Activated CD8-positive, alpha-beta memory T cell treated with anti-CD3 and anti-CD28 coated beads for 48 hours (primary cell): ENCODE results near the gene PTPRN2.
"Not testable (repeated sequence)": the region's sequence is repeated elsewhere in the genome, so short reads cannot be mapped to it uniquely, and the experiment has no call there.

Experiments
- DNase-seq, 3 experiments: peaks; one replicate each; pipeline ENCODE4 v3.0.0-alpha.2; 2020; ENCODE audit warnings: low read depth in 2 of 3, low spot score in 2 of 3

Gene PTPRN2

DNA sequence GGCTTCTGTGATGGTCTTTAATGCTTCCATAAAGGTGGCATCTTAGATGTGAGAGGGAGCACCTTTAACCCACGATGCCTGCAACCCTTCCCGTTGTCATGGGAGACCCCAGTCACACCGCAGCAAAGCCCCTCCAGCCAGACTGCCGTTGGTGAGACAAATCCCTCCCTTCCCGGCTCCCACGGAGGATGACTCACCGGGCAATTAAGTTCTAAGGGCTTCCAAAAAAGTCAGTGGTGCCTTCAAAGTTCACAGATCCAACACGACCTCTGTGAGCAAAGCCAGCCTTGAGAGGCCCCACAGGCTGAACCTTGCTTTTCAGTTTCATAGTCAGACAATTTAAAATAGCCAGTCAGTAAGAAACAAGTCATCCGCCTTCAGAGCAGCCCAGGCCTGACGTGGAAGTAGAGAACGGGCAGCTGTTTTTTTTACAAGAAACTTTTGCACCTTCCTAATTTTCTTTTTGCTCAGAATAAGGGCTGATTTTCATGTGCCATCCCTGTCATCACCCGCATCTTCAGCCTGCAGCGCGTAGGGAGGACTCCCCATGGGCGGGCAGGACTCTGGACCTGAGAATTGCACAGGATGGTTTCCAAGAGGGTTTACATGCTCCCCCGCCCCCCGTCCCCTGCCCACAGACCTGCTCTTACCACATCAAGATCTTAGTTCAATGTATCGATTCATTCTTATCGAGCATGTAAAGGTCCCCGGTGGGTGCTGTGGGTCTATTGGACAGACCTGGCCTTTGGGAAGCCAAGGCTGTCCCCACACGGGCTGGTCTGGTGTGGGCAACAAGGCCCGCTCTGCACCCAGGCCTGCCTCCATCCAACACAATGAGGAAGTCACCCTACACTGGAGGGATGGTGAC lies 916.9 kb downstream of the PTPRN2 start:
- DNase-seq, result no peak

DNA sequence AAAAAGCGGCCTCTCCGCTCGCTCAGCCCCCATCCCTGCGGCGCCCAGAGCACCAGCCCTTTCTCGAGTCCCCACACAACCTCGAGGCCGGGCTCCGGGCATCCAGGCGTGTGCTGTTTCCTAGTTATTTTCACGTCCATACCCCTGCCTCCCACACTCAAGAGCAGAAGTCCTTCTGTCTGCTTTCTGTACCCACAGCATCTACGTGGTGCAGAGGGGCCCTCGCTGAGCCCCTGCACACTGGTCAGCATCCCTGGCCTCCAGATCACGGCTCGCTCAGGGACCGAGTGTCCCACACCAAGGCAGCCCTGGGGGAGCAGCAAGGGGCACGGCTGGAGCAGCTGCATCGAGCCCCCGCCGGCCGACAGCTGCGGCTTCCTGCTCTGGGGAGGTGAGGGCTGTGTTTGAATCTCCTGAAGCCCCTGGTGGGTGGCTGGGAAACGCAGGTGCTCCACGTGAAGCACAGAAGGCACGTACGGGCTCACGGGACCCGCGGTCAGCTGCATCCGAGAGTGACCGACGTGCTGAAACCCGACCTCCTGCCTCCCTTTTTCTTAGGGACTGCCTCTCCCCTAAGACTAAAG lies 917.8 kb downstream of the PTPRN2 start:
- DNase-seq, result no peak

DNA sequence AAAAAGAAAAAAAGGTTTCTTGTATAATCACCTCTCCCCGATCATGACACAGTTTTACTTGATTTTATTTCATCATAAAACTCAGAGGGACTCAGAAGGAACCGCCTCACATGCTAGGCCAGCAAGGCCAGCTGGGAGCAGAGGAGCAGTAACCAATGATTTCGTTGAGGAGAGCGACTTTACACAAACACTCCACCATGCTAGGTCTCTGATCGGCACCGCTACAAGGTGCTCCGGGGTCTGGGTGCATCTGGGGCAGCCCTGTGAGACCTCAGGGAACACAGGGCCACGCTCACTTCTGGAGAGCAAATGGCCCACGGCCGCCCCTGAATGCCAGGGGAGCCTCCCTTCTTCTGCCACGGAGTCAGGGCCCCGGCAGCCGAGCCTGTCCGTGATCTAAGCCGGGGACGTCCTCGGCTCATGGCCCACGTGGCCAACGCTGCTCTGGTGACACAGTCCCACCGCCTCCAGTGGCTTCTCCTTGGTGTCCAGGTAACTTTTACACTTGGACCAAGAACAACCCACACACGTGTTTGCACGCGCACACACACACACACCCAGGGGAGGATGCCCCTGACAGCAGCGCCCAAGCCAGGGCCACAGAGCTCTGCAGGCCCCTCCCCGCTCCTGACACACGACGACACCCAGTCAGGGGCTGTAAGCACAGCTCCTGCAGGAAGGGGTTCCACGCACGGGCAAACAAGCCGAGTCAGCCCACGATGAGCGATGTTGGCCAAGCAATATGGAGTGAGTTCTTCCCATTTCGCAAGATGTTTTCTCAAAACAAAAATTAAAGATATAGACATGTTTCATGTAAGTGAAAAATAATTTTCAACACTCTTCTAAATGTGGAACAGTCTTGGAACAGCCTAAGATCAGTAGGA lies 918.5 kb downstream of the PTPRN2 start:
- no peak for DNase-seq

DNA sequence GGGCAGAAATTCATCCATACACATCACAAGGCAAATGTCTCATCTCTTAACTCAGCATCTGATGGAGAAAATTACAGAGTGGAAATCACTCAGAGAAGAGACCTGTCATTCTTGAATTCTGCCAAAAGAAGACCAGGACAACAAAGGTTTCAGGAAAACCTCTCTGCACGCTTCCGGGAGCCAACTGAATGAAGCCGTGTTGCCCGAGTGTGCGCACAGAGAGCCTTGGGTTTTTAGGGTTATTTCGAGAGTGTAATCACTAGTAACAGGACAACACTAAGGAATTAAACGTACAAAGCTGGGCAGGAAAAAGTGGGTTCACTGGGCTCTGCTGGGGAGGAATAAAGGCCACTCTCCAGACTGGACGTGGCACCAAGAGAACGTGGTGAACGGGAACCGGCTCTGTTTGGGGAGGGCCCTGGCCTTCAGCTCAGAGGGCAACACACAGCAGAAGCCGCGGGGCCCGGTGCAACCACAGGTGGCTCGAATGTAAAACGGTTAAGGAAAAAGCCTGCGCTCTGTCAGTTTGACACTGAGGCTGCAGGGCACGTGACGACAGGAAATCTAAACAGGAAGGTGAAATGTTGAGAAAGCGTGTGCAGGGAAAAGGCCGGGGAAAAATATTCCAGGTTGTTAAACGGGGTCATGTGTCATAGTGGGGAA lies 919.3 kb downstream of the PTPRN2 start:
- DNase-seq, result no peak

DNA sequence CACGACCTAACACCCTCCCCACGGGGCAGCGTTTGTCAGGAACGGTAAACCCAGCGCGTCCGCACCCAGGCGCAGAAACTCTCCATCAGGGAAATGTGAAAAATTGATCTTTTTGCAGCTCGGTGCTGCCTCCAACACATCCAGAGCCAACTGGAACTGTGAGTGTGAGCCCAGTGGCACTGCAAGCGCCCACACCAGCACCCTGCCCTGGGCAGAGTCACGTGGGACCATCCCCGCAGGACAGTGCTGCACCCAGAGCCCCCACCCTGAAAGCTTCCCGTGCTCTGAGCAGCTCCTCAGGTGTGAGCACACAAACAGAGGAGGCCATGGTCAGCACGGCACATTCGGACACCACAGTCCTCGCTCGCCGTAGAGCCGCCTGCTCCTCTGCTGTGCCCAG lies 919.9 kb downstream of the PTPRN2 start:
- DNase-seq, result no peak

DNA sequence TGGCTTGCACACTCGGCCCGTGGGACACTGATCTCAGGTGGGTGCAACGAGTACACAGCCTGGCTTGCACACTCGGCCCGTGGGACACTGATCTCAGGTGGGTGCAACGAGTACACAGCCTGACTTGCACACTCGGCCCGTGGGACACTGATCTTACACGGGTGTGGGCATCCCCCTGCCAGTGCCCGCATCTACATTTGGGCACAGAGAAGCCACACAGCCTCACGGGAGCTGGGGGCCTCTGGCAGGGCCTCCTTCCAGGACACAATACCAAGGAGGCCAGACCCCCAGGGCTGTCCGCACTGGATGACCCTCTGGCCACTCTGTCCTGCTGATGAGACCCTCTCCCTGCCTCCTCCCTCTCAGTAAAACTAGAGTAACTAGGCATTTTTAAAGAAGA lies 920.4 kb downstream of the PTPRN2 start:
- no peak for DNase-seq

DNA sequence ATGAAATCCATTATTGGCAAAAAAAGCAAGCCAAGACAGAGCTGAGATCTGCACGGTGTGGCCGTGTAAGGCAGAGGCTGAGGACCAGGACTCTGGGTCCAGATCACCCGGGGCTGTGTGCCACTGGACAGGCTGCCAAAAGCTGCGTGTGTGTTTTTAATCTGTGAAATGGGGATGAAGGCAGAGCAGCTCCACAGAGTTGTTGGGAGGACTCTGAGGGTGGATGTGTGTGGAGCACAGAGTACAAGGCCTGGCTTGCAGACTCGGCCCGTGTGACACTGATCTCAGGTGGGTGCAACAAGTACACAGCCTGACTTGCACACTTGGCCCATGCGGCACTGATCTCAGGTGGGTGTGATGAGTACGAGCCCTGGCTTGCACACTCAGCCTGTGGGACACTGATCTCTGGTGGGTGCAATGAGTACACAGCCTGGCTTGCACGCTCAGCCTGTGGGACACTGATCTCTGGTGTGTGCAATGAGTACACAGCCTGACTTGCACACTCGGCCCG lies 921.0 kb downstream of the PTPRN2 start:
- no peak for DNase-seq

DNA sequence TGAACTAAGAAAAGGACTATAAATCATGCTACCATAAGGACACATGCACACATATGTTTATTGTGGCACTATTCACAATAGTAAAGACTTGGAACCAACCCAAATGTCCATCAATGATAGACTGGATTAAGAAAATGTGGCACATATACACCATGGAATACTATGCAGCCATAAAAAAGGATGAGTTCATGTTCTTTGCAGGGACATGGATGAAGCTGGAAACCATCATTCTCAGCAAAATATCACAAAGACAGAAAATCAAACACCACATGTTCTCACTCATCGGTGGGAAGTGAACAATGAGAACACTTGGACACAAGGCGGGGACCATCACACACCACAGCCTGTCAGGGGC lies 922.0 kb downstream of the PTPRN2 start:
- not testable (repeated sequence) for DNase-seq

DNA sequence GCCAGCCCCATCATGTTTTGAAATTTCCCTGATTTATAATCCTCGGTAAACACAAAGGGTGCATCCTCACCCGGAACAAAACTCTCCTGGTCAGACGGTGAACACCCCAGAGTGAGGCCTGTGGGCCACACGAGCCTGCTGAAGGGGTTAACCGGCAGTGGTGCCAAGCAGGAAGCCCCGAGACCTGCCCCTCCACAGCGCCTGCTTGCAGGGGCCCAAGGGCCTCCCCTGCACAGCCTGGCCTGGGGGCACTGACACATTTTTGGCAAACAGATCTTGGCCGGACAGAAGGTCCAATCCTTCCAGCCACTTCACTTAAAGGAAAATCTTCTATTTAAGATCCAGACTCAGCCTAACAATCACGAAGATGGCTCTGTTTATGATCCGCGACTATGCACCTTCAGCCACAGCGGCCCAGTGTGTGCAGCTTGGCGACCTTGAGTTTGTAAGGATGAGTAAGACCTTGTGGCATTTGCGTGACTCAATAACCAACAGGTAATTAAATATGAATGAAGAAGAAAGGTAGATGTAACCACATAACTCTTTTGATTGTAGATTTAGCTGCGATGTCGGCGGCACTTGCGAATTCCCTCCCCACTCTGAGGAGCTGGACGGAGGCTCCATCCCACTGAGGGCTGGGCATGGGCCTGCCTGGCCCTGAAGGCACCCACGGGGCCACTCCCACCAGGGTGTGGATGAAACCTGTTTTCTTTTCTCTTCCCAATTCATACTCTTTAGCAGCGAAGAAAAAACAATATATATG lies 922.6 kb downstream of the PTPRN2 start:
- DNase-seq, result no peak

DNA sequence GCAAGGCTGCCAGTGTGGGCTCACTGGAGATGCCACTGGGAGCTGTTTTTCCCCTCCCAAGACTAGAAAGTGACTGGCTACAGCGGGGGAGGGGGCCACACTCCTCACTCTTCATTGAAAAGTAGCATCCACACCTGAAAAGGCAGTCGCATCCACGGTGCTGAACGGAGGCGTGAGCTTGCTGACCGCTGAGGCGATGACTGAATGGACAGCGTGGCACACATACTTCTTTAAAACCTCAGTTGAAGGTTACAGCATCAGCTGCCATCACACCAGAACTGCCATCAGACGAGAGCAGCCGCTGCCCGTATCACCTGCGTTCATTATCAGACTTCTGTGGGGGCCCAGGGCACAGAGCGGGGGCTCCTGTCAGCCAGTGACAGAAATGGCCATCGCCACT lies 923.6 kb downstream of the PTPRN2 start:
- DNase-seq, result no peak

DNA sequence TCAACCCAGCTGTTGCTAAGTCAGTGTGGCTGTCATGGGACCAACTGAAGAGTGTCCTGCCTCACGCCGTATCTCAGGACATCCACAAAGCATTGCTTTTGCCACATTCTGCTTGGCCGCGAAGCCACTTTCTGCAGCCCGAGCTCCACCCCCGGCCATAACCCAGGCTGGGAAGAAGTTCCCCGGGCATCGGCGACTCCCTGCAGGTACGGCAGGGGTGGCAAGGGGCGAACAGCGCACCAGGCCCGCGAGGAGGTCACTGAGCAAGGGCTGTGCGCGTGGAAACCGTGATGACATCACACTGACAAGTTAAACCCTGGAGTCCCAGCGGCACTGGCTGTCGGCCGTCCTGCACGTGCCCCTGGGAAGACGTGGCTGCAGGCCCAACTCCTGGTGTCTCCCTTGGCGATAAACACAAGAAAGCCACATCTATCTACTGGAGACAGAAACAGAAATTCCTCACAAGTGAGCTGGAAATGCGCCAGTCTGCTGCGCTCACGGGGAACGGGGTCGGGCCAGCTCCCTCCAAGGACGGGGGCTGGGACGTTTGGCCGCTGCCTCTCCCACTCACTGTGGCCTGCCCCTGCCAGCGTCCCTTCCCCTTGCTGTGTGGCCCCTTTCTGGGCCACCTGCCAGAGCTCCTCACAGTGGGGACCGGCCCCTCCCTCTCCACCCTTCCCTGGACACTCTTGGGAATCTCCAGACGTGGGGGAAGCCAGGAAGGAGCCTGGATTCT lies 924.5 kb downstream of the PTPRN2 start:
- DNase-seq, result no peak

DNA sequence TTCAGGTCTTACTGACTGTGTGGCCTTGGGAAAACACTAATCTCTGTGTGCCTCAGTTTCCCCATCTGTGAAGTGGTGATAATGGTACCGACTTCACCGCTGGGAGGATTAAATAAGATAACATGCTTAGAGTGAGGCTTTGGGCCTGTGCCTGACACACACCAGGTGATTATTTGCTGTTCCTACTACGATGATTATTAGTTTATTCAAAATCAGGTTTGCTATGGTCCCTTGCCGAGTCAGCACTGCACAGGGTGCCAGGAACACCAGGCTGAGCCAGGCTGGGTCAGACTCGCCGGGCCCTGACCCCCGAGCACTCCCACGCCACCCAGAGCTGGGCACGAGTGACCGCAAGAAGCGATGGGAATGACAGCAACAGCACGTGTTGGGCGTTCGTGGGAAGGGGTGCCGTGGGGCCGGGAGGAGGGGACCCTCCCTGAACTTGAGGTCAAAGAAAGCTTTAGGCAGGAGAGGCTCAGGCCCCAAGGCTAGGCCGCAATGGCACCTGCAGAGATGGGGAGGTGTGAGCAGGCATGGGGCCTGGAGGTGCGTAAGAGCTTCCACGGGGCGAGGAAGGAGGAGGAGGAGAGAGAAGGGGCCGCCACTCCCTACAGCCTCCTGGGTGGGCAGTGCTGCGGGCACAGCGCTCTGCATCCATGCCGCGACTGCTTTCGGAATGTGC lies 925.4 kb downstream of the PTPRN2 start:
- DNase-seq, result no peak

DNA sequence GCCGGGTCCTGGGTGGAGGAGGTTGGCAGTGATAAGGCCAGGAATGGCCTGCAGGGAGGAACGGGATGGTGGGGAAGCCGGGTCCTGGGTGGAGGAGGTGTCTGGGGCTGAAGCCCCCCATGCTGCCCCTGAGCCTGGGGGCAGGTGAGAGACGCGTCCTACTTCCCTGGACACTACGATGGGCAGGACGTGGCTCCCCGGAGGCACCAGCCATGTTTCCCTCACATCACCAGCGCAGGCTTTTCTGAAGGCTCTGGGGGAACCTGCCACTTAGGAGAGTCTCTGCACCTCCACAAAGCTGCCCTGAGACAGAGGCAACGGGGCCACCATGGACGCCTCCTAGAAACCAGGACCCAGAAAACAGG lies 926.0 kb downstream of the PTPRN2 start:
- DNase-seq, result no peak

DNA sequence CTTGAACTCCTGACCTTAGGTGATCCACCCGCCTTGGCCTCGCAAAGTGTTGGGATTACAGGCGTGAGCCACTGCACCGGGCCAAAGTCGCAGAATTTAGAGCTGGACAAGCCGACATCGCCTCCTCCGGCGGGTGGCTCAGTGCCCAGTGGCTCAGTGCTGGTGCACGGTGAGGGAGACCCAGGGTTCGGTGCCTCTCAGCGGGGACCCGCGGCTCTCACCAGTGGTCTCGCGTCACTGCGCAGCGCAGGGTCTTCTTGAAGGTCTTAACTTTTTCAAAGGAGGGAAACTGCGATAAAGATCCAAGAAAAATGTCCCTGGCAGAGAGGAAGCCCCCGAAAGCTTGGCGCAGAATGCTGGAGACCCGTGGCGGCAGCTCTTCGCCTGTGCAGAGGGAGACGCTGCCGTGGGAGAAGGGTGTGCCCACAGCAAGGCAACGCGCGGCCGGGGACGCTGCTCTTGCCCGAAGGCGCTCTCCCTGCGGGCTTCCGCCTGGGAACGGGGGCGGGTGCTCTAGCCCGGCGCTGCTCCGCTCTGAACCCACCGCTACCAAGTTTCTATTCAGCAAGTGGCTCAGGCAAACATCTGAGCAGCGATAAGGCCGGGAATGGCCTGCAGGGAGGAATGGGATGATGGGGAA lies 926.5 kb downstream of the PTPRN2 start:
- DNase-seq, result no peak

DNA sequence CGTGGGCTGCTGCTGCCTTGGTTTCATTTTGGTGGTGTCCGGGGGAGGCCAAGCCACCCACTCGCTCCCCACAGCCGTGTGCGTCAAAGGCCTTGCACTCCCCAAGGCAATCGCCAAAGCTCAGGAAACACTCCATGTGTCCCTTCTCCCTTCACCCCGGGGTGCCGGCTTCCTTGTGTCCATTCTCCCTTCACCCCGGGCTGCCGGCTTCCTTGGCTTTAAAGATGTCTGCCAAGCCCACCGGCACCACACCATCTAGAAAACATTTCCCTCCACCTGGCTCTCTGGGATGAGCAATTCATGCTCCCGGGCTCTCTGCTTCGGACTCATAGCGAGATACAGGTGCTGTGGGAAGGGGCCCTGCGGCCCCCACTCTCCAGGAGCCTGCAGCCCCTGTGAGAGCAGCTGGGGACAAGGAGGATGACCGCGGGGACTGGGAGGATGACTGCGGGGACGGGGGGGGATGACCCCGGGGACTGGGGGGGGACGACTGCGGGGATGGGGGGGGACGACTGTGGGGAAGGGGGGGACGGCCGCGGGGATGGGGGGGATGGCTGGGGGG lies 928.7 kb downstream of the PTPRN2 start:
- DNase-seq, result no peak

DNA sequence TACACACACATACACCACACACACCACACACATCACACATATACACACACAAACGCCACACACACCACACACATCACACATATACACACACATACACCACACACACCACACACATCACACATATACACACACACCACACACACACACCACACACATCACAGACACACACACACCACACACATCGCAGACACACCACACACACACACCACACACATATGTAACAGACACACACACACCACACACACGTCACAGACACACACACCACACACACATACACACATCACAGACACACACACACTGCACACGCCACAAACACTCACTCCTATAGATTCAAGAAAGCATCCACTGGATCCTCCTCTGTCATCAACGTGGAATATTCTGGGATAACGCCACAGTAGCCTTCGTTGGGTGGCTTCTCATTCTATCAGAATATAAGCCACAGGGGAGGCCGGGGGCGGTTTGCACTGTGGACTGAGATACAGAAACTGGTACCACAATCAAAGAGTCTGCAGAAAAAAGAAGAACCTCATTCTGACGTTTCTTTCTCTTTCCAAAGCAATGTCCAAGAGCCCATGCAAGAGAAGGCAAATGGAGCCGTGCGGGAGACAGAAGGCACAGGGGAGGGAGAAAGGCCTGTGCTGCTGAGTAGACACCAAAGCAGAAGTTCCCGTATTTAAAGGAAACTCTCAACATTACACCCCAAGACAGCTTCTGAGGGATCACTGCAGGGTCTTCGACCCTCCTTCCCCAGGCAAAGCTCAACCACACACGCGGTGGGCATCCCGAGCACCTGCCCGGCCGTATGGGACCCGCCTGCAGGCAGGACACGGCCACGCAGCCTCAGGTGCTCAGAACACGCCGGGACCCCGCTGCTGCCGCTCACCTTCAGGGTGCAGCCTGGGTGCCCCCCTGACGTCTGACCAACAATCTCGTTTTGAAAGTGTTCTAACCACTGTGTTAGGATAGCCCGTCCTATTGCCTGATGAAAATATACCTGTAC lies 929.6 kb downstream of the PTPRN2 start:
- no peak for DNase-seq

DNA sequence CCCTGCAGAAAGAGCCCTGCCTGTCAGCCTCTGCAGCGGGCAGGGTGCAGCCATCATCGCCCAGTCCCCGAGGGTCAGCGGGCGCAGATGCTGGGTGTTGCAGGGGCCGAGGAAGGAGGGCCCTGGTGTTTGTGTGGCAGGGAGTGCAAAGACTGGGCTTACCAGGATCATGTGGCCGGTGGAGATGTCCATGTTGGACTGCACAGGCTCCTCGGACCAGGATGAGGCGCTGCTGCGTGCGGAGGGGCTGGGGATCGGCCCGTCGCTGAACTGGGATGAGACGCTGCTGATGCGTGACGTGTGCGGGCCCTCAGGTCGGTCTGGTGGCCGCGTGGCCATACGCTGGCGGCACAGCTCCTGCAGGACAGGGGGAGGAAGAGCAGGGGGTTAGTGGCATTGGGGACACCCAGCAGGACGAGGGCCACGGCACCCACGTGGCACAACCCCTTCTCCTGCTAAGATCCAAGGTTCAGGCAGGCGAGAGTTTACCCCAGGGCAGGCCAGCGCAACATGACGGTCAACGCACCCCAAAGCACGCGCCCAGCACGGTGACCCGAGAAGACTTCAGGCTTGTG lies 931.3 kb downstream of the PTPRN2 start:
- no peak for DNase-seq
